CMK (cell line): Measurements from ENCODE around the gene HIP1.
"Not testable (repeated sequence)": the region's sequence is repeated elsewhere in the genome, so short reads cannot be mapped to it uniquely, and the experiment has no call there.

Experiments used
- DNase-seq: peaks from one replicate; pipeline ENCODE4 v3.0.0-alpha.2; 2010; ENCODE audit warnings: low read depth

HIP1 gene

DNA sequence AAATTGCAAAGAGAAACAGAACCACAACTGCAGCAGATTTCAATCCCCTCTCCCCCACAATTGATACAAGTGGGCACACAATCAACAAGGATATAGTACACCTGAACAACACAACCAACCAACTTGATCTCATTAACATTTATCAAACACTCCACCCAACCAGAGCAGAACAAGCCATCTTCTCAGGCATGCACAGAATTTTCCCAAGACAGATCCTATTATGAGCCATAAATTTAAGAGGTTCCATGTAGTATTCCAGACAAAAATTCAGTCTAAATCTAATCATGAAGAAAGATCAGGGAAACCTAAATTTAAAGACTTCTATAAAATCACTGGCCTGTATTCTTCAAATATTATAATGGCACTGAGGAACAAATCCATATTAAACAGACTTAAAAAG is 217.0 kb downstream of the HIP1 start:
- not testable (repeated sequence) for DNase-seq

DNA sequence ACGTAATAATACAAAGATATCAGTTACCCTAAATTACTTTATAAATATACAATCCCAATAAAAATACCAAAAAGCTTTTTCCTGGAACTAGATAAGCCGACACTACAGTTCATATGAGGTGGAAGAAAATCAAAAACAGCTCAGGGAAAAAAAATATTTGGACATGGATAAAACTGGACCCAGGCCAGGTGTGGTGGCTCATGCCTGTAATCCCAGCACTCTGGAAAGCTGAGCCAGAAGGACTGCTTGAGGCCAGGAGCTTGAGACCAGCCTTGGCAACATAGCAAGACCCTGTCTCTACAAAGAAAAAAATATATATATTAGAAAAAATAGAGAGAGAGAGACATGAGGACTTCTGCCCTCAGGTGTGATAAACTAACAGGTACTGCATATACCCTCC is 219.9 kb downstream of the HIP1 start:
- DNase-seq: not testable (repeated sequence)

DNA sequence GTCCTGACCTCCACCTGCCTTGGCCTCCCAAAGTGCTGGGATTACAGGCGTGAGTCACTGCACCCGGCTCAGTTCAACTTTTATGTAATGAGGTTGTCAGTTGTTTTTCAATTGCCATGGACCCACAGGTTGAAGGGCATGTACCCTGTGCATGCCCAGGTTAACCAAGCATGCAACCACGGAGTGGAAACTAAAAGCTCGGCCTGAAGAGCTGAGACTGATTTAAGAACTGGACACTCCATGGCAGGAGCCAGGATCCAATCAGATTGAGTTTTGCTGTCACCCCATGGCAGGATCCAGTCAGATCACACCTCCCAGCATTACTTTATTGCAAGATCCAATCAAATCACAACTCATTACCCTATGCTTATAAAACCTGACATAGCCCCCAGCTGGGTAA is 229.7 kb downstream of the HIP1 start:
- not testable (repeated sequence) for DNase-seq

DNA sequence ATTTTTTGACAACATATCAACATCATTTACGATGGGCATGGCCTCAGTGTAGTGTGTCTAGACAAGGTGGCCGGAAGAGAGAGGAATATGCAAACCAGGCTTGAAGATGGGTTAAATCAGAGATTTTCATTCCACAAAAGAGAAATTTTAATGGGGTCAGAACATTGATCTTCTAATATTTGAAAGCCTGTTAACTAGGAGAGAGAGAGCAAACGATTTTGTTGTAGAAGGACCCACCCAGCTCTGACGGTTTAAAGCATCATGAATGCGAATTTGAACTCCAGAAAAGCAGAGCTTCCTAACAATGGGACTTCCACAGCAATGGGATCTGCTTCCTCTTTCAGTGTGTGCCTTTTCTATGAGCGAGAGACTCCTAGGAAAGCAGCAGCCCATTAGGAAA is 246.7 kb downstream of the HIP1 start, which contains the start of gene SPDYE5:
TSS of gene SPDYE5 (plus strand) at position 301 of the 400 bp plus-strand sequence. CDS start 1,728 bp downstream, outside the sequence.
- DNase-seq: not testable (repeated sequence)

DNA sequence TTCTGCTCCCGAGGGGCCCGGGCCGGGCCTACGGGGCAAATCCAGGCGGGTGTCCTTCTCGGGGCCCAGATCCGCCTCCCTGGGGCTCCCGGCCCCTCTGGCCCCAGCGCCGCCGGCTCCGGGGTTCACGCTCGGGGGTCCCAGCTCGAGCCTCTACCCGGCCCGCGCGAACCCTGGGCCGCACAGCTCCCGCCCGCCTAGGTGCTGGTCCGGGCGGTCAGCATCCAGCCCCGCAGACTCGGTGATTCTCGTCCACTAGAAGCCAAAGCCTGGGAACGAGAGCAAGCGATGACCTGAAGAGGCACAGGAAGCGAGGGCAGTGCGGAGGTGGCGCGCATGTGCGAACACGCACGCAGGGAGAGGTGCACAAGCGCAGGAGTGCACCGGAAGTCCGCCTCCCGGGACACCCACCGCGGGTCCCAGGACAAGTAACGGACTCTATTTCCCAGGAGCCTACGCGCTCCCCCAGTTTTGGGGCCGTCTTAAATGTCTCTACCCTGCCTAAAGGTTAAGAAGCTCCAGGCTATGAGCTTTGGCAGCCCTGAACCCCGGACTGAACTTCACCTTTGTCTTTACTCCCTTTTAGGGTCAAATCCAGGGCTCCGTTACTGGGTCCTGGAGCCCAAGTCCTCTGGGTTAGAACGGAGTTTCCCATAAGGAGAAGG is 252.6 kb downstream of the HIP1 start, which contains the start of gene POM121C:
TSS of gene POM121C (minus strand) at position 321 of the 665 bp plus-strand sequence. CDS start 44,803 bp downstream, outside the sequence.
- DNase-seq: peak; percentile 83

DNA sequence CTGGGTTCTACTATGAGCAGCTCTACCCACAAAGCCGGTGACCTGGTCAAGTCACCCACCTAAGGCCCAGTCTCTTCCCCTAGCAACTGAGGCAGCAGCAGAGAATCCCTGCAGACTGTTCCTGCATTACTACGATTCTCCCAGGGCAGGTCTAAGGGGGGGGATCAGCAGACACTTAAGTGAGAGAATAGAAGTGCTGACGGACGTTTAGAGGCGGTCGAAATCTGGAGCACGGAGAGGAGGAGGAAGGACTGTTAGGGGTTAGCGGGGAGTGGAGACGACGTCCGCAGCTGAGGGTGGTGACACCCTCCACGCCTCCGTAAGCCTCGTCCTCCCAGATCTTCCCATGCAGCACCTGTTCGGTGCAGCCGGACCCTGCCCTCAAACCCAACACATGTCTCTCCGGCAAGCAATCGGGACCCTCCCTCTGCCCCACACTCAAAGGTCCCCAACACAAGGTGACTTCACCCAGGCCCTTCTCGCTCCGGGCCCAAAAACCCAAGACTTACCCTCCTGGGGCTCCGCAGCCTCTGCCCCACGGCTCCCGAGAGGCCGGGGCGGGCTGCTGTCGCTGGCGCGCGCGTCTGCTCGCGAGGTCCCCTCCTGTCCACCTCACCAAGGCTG is 253.3 kb downstream of the HIP1 start:
- not testable (repeated sequence) for DNase-seq
